Endothelial cell of hepatic sinusoid (primary cell): ENCODE measurements around the gene MYBPC1.
"Not testable (repeated sequence)": the region's sequence is repeated elsewhere in the genome, so short reads cannot be mapped to it uniquely, and the experiment has no call there.

ENCODE experiments used
- in situ Hi-C: cut with HindIII; loops from 2 replicates; pipeline ENCODE4 v1.10.0; 2017; ENCODE audit warnings: low sequenced_read_pairs

MYBPC1 gene

DNA sequence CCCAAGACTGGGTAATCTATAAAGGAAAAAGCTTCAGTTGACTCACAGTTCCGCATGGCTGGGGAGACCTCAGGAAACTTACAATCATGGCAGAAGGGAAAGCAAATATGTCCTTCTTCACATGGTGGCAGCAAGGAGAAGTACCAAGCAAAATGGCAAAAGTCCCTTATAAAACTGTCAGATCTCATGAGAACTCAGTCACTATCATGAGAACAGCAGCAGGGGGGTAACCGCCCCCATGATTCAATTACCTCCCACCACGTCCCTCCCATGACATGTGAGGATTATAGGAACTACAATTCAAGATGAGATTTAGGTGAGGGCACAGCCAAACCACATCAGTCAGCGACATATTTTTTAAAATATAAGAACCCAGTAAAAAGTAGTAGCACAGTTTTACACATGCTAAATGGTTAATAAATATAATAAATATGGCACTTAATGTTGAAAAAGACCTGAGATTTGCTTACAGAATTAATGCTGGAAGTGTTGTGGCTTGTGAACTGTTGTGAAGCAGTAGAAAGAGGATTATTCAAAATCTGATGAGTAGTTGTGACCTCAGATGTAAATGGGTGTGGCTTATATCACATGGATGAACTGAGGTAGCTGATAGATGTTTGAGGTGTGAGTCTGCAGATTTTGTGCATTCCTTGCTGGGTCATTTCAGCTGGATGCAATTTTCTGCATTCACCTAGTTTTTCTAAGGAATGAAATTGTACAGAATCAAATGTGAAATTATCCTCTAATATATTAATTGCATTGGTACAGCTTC lies 55.8 kb downstream of the MYBPC1 start:
- in situ Hi-C loops = no loop called here

GRCh38 chr12:101653030-101653429 lies 58.3 kb downstream of the MYBPC1 start:
- in situ Hi-C loops = no loop called here

DNA sequence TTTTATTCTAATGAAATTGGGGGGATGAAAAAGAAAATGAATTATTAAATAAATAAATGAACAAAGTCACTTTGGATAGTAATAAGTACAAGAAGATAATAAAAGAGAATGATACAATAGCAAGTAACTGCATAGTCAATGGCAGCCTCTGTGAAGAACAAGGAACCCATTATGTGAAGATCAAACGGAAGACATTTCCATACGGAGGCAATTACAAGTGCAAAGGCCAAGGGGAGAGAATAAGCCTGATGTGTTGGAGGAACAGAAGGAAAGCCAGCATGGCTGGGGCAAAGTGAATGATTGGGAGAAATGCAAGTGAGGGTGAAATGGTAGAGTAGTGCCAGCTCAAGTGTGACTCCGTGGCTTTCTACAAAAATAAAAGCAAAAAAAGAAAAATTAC lies 58.7 kb downstream of the MYBPC1 start:
- in situ Hi-C loops = no loop called here

GRCh38 chr12:101654442-101654841 lies 59.7 kb downstream of the MYBPC1 start:
- in situ Hi-C loops = no loop called here

DNA sequence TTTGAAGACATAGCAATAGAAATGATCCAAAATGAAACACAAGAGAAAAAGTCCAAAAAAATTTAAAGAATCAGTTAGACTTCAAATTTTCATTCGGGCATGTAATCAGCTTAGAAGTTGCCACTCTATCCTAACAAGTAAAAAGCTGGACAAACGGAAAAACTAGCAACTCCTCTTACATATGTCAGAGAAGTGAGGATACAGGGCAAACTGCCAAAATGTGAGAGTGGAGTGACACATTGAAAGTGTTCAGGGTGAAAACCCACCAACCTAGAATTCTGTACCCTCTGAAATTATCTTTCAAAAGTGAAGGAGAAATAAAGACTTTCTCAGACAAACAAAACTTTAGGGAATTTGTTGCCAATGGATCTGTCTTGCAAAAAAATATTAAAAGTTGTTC lies 60.6 kb downstream of the MYBPC1 start:
- in situ Hi-C loops = no loop called here

DNA sequence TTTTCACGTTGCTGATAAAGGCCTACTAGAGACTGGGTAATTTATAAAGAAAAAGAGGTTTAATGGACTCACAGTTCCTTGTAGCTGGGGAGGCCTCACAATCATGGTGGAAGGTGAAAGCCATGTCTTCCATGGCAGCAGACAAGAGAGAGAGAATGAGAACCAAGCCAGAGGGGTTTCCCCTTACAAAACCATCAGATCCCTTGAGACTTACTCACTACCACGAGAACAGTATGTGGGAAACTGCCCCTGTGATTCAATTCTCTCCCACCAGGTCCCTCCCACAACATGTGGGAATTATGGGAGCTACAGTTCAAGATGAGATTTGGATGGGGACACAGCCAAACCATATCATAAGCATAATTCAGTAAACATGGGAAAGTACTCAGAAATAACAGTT lies 65.9 kb downstream of the MYBPC1 start:
- in situ Hi-C loops = not testable (repeated sequence)

- in situ Hi-C loops = no loop called here
Observed at GRCh38 chr12:101663298-101663697, 68.5 kb downstream of the MYBPC1 start.

DNA sequence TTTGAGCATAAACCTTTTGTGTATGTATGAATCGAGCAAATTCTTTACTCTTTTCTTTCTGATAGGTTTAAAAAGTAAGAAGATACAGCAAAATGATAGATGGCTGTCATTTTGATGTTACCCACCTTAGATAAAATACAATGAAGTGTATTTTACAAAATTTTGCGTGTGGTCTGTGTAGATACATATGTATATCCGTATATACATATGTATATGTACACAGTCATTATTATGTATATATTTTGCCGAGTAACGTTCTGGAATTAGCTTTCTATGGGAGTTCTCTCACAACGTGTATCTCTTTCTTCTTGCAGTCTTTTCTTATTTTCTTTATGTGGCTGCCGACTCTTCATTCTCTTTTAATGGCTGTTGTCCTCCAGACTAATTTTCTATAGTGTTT lies 70.2 kb downstream of the MYBPC1 start:
- in situ Hi-C loops = no loop called here

GRCh38 chr12:101666052-101666728 lies 71.4 kb downstream of the MYBPC1 start:
- in situ Hi-C loops = no loop called here

DNA sequence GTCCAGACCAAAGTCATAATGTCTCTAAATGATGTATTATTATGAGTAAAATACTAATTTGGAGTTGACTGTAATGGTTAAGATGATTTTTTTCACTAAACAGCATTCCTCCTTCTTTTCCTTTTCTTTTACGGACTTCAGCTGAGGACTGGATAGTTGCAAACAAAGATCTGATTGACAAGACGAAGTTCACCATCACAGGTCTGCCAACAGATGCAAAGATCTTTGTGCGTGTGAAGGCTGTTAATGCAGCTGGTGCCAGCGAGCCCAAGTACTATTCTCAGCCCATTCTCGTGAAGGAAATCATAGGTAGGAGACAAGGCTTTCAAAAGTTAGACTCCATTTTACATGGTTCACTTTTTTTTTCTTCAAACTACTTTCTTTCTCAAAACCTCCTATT lies 72.8 kb downstream of the MYBPC1 start:
- in situ Hi-C loops = no loop called here

- in situ Hi-C loops = no loop called here
Observed at GRCh38 chr12:101670007-101670671, 75.4 kb downstream of the MYBPC1 start.

DNA sequence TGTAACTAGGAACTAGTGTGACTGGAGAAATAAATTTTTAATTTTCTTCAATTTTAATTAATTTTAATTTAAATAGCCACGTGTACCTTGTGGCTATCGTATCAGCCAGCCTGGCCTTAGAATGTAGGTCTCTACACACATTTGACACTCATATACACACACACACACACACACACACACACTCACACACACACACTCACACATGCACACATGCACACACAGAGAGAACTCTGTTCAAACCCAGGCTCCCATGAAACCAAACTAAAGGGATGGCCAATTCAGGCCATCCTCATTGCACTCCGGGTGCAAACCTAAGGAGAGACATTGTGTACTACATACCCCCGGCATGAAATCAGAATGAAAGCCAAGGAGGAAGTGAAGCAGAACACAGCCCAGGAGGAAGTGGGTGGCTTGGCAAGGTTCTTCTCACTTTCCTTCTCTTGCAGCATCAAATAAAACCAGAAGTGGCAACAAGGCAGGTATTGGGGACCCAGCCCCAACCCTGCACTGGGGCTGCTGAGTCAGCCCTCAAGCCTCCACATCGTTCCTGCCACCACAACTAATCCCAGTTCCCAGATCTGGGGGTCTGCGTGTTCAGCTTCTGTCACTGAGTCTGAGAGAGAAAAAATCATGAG lies 76.5 kb downstream of the MYBPC1 start:
- in situ Hi-C loops = no loop called here

GRCh38 chr12:101671833-101672232 lies 77.1 kb downstream of the MYBPC1 start:
- in situ Hi-C loops = no loop called here

- in situ Hi-C loops = no loop called here
Observed at GRCh38 chr12:101675555-101675954, 80.8 kb downstream of the MYBPC1 start.

- in situ Hi-C loops = not testable (repeated sequence)
Observed at GRCh38 chr12:101676497-101676896, 81.7 kb downstream of the MYBPC1 start.

GRCh38 chr12:101678081-101678480 lies 83.3 kb downstream of the MYBPC1 start:
- in situ Hi-C loops = no loop called here

- in situ Hi-C loops = no loop called here
Observed at GRCh38 chr12:101680240-101680639, 85.5 kb downstream of the MYBPC1 start.

- in situ Hi-C loops = no loop called here
Observed at GRCh38 chr12:101680647-101681046, 85.9 kb downstream of the MYBPC1 start.

DNA sequence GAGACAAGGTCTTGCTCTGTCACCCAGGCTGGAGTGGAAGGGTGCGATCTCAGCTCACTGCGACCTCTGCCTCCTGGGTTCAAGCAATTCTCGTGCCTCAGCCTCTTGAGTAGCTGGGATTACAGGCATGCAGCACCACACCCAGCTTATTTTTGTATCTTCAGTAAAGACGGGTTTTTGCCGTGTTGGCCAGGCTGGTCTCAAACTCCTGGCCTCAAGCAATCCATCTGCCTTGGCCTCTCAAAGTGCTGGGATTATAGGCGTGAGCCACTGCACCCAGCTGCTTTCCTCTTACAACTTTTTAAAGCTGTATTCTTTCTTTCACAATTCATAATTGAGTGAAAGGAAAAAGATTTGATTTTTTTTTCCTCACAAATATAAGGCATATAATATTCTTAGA lies 86.9 kb downstream of the MYBPC1 start:
- in situ Hi-C loops = not testable (repeated sequence)

- in situ Hi-C loops = no loop called here
Observed at GRCh38 chr12:101685092-101685491, 90.3 kb downstream of the MYBPC1 start.

- in situ Hi-C loops = no loop called here
Observed at GRCh38 chr12:101686176-101686575, 91.4 kb downstream of the MYBPC1 start.
